ENCODE results near the gene ERCC2.

DNA sequence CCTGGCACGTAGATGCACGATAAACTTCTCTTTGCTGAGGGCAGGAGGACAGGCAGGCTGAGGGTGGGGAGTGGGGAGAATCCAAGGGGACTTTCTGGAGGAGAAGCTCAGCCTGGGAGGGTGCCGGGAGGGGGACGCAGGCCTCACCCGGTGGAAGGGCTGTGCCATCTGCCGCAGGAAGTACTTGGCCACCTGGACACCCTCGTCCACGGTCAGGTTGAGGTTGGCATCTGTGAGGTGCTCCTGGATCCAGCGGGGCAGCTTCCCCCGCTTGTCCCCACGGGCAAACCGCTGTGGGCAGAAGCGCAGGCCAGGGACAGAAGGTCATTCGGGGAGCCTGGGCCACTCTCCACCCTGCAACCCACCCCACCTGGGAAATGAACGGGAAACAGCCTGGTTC lies 18.3 kb downstream of the ERCC2 start:
- TF ChIP-seq POLR2A (IDR thresholded peaks at IDR 0.05) = no peak
- TF ChIP-seq, protein P1, sequence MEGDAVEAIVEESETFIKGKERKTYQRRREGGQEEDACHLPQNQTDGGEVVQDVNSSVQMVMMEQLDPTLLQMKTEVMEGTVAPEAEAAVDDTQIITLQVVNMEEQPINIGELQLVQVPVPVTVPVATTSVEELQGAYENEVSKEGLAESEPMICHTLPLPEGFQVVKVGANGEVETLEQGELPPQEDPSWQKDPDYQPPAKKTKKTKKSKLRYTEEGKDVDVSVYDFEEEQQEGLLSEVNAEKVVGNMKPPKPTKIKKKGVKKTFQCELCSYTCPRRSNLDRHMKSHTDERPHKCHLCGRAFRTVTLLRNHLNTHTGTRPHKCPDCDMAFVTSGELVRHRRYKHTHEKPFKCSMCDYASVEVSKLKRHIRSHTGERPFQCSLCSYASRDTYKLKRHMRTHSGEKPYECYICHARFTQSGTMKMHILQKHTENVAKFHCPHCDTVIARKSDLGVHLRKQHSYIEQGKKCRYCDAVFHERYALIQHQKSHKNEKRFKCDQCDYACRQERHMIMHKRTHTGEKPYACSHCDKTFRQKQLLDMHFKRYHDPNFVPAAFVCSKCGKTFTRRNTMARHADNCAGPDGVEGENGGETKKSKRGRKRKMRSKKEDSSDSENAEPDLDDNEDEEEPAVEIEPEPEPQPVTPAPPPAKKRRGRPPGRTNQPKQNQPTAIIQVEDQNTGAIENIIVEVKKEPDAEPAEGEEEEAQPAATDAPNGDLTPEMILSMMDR (IDR thresholded peaks at IDR 0.05) = no peak
